GM12878 (cell line): ENCODE data around the gene NR2F1. TPM values are rescaled to one million over a fixed set of nuclear protein-coding genes. Genes with fewer than 3 reads are reported as not detected.

ENCODE experiments used
- ATAC-seq: fragments of 200-7000 bp; cut with Tn5 transposase; 3 replicates; pipeline ENCODE4 v1.9.1; 2020; ENCODE audit warnings: mild to moderate bottlenecking, moderate library complexity
- BruUV-seq: library from RNA; stranded (reverse); fragments of 400-500 nt; replicated peaks from 2 replicates; lab custom pipeline; 2021; lab: Mats Ljungman, UMichigan
- CTCF ChIA-PET: fragments of 300-600 bp; sonication (Branson Sonifier 250); formaldehyde crosslinking; extraction: SDS; loops from one replicate; lab custom pipeline; 2021; ENCODE audit warnings: inconsistent platforms; lab: Yijun Ruan, JAX
- POLR2A ChIA-PET: fragments of 350-600 bp; formaldehyde crosslinking; extraction: SDS; loops from one replicate; lab custom pipeline; 2021; ENCODE audit warnings: inconsistent platforms; lab: Charles Lee
- RAD21 ChIA-PET: fragments of 300-600 bp; sonication (Branson Sonifier 250); formaldehyde crosslinking; loops from one replicate; lab custom pipeline; 2023; ENCODE audit warnings: antibody characterized with exemption; ENCODE audit not compliant: unreplicated experiment; lab: Charles Lee
- SMC1A ChIA-PET: fragments of 300-600 bp; sonication (Branson Sonifier 250); formaldehyde crosslinking; loops from one replicate; lab custom pipeline; 2023; ENCODE audit not compliant: unreplicated experiment, uncharacterized antibody; lab: Charles Lee
- DNase-seq: peaks from one replicate; pipeline ENCODE4 v3.0.0-alpha.2; 2011; ENCODE audit warnings: low read depth, low spot score
- FAIRE-seq: peaks from 3 replicates; lab custom pipeline; 2011; peaks lifted over from hg19 to GRCh38; lab: Jason Lieb, UNC
- H2AFZ ChIP-seq: 2 replicates; pipeline ENCODE4 v1.6.0; 2011; ENCODE audit warnings: low read depth, low read length, control low read depth; ENCODE audit not compliant: control insufficient read depth
- H3K27ac ChIP-seq: 2 replicates; pipeline ENCODE4 v1.5.1; 2011; ENCODE audit warnings: control low read depth; ENCODE audit not compliant: control insufficient read depth, insufficient read depth
- H3K27me3 ChIP-seq, 2 experiments: replicated peaks in 1 of 2; 2 replicates each; pipeline versions ENCODE4 v1.6.0 to v1.6.1; 2011; ENCODE audit warnings: low read length in 1 of 2; ENCODE audit not compliant: control insufficient read depth in 2 of 2, insufficient read depth in 2 of 2
- H3K36me3 ChIP-seq, 2 experiments: 2 replicates each; pipeline ENCODE4 v1.5.1; 2011; ENCODE audit warnings: low read length in 1 of 2; ENCODE audit not compliant: control insufficient read depth in 2 of 2, insufficient read depth in 2 of 2
- H3K4me1 ChIP-seq: 2 replicates; pipeline ENCODE4 v1.6.1; 2011; ENCODE audit warnings: mild to moderate bottlenecking, low read length, moderate library complexity, mixed read lengths; ENCODE audit not compliant: control insufficient read depth, insufficient read depth
- H3K4me2 ChIP-seq: 2 replicates; pipeline ENCODE4 v1.6.0; 2011; ENCODE audit warnings: control low read depth; ENCODE audit not compliant: control insufficient read depth, insufficient read depth
- H3K4me3 ChIP-seq: fragments of 200-600 bp; sonication (generic); 2 replicates; pipeline ENCODE4 v1.5.1; 2016
- H3K79me2 ChIP-seq: 2 replicates; pipeline ENCODE4 v1.6.0; 2011; ENCODE audit warnings: low read length; ENCODE audit not compliant: control insufficient read depth, insufficient read depth
- H3K9ac ChIP-seq: 2 replicates; pipeline ENCODE4 v1.8.0; 2011; ENCODE audit warnings: low read length, control low read depth, mixed read lengths; ENCODE audit not compliant: control insufficient read depth, insufficient read depth
- H3K9me3 ChIP-seq: replicated peaks from 3 replicates; pipeline ENCODE4 v1.5.1; 2011; ENCODE audit warnings: mild to moderate bottlenecking, low read length; ENCODE audit not compliant: control insufficient read depth, insufficient read depth
- H4K20me1 ChIP-seq: 2 replicates; pipeline ENCODE4 v1.6.0; 2011; ENCODE audit not compliant: control insufficient read depth, insufficient read depth
- EED ChIP-seq: sonication (generic); IDR thresholded peaks from 2 replicates; pipeline ENCODE4 v1.6.1; 2016; ENCODE audit warnings: antibody characterized with exemption, low read depth
- HDAC6 ChIP-seq: fragments of 200-600 bp; sonication (generic); IDR thresholded peaks from one replicate; pipeline ENCODE4 v1.8.0; 2017; ENCODE audit warnings: antibody characterized with exemption; ENCODE audit not compliant: unreplicated experiment
- JUND ChIP-seq: IDR thresholded peaks from 2 replicates; pipeline ENCODE4 v1.6.1; 2012; ENCODE audit warnings: low read depth, mild to moderate bottlenecking, low read length, improper control_type of control experiment, moderate library complexity
- SPI1 ChIP-seq: IDR thresholded peaks from 2 replicates; pipeline ENCODE4 v1.6.1; 2011; ENCODE audit warnings: low read depth, mild to moderate bottlenecking, low read length, moderate library complexity, borderline replicate concordance; ENCODE audit not compliant: insufficient read depth
- TCF7 ChIP-seq: IDR thresholded peaks from 2 replicates; pipeline ENCODE4 v1.6.1; 2014; ENCODE audit warnings: antibody characterized with exemption, borderline replicate concordance
- WGBS: methylation state at CpG from one replicate; pipeline ENCODE4 v1.1.6; 2016; ENCODE audit warnings: low lambda C conversion rate; ENCODE audit not compliant: insufficient replicate concordance, insufficient coverage; ENCODE audit errors: missing lambda C conversion rate; 5-methylcytosine and 5-hydroxymethylcytosine counted together
- in situ Hi-C: fragments of 300-500 bp; cut with MboI; formaldehyde crosslinking; loops from 9 replicates; pipeline ENCODE4 v1.14.3; 2018; ENCODE audit warnings: mixed read lengths
- intact Hi-C: fragments of 100-400 bp; cut with micrococcal nuclease; formaldehyde crosslinking; loops from one replicate; pipeline ENCODE4 v1.14.2; 2022; ENCODE audit not compliant: unreplicated experiment
- polyA plus RNA-seq, 11 experiments: library from polyadenylated mRNA; depleted of rRNA in 4 of 11; unstranded in 6 of 11; stranded (reverse) in 5 of 11; fragments of >200 nt; fragmentation: Nextera tagmentation in 4 of 11; fragmentation: Illumina TruSeq in 1 of 11; extraction: Ambion mirVana in 4 of 11; extraction: Trizol in 1 of 11; gene quantifications; 1 replicate in 1 of 11; 2 replicates in 10 of 11; pipeline versions ENCODE4 v1.2.1 to v1.2.3, GENCODE V29; 2011 to 2016; ENCODE audit warnings: inconsistent platforms in 2 of 11, missing spikeins in 2 of 11, low read depth in 1 of 11
- total RNA-seq, 4 experiments: library from RNA; depleted of rRNA in 3 of 4; stranded (reverse); fragments of >200 nt in 3 of 4; fragmentation: Illumina TruSeq in 1 of 4; extraction: Trizol in 1 of 4; gene quantifications; 2 replicates each; pipeline versions ENCODE4 v1.2.1 to v1.2.3, GENCODE V29; 2013 to 2021
- TF ChIP-seq, protein P1 (sequence below): fragments of 450-650 bp; IDR thresholded peaks from 2 replicates; pipeline ENCODE4 v1.6.1; 2017; ENCODE audit warnings: mild to moderate bottlenecking, moderate library complexity

The NR2F1 gene
- total and polyA plus RNA-seq, 10 of the 15 experiments (the other 5 are each of a cell fraction or from before 2014, with no cell fraction given) = 0.04 to 0.79 (median 0.36) TPM; not detected in 7

DNA sequence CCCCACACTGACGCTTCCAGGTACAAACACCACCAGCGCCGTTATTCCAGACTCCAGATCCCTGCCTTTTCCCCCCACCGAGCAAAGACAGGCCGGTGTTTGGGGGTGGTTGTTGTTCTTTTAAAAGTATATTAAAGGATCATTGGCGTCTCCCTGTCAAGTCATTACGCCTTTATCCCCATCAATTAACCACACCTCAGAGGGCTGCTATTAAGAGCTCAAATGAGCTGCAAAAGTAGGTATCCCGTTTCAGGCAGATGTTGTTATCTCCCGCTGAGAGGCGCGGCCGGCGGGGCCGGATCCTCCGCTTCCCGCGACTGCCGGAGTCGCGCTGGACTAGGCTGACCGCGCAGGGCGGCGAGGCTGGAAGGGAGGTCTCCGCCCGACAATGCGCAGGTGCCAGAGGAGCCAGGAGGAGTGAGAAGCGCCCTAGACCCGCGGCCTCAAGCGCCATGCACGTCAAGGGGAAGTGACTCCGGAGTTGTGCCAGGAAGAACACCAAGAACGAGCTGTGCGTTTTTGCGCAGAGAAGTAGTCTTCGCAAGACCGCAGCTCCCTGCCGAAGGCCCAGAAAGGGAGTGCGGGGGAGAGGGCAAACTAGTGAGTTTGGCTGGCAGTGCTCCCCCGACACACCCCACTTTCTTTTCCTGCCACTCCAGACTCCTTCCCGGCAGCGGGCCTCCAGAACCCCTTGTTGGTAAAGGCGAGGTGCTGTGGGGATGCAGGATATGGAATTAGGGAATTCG, 10.2 kb upstream of the NR2F1 start:
- no TSS peak for BruUV-seq
- H2AFZ ChIP-seq = no peak overlapping the region

More for the DNA sequence above, 10.2 kb upstream of the NR2F1 start:
- TF ChIP-seq, protein P1, sequence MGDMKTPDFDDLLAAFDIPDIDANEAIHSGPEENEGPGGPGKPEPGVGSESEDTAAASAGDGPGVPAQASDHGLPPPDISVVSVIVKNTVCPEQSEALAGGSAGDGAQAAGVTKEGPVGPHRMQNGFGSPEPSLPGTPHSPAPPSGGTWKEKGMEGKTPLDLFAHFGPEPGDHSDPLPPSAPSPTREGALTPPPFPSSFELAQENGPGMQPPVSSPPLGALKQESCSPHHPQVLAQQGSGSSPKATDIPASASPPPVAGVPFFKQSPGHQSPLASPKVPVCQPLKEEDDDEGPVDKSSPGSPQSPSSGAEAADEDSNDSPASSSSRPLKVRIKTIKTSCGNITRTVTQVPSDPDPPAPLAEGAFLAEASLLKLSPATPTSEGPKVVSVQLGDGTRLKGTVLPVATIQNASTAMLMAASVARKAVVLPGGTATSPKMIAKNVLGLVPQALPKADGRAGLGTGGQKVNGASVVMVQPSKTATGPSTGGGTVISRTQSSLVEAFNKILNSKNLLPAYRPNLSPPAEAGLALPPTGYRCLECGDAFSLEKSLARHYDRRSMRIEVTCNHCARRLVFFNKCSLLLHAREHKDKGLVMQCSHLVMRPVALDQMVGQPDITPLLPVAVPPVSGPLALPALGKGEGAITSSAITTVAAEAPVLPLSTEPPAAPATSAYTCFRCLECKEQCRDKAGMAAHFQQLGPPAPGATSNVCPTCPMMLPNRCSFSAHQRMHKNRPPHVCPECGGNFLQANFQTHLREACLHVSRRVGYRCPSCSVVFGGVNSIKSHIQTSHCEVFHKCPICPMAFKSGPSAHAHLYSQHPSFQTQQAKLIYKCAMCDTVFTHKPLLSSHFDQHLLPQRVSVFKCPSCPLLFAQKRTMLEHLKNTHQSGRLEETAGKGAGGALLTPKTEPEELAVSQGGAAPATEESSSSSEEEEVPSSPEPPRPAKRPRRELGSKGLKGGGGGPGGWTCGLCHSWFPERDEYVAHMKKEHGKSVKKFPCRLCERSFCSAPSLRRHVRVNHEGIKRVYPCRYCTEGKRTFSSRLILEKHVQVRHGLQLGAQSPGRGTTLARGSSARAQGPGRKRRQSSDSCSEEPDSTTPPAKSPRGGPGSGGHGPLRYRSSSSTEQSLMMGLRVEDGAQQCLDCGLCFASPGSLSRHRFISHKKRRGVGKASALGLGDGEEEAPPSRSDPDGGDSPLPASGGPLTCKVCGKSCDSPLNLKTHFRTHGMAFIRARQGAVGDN = no peak
- TF ChIP-seq SPI1 (no peak), JUND (no peak), EED (no peak), HDAC6 (peak; percentile 88), TCF7 (no peak)
- no peaks in the 10 kb centered on the region for H3K4me1 ChIP-seq
- intact Hi-C loops = no loop called here
- peaks cover 15 to 31% of the 10 kb centered on the region in 2 experiments for H3K27me3 ChIP-seq
- ChIA-PET RAD21 (no interaction called here), POLR2A (no interaction called here), SMC1A (no interaction called here), CTCF (interaction anchor here (0.6 kb wide), 1 partner anchor 14 kb away, joined by 3 read pairs; no protein-coding TSS in a partner anchor)
- H3K9me3 ChIP-seq = no peaks in the 10 kb centered on the region; the same call in 1 of the 3 replicates
- in situ Hi-C loops = no loop called here
- H3K36me3 ChIP-seq = no peaks in the 10 kb centered on the region
- H3K79me2 ChIP-seq = no peaks in the 10 kb centered on the region
- H3K4me3 ChIP-seq = no peak overlapping the region
- DNase-seq (no peak), ATAC-seq (no peak; the same call in 2 of the 3 replicates), FAIRE-seq (no peak)
- H4K20me1 ChIP-seq = no peaks in the 10 kb centered on the region
- H3K4me2 ChIP-seq = no peak overlapping the region; the same call in 1 of the 2 replicates
- no peak overlapping the region for H3K27ac ChIP-seq
- H3K9ac ChIP-seq = no peak overlapping the region
- WGBS = 33% methylated on average over 33 of the region's 45 CpGs
